DOHH2 (cell line): Measurements from ENCODE around the gene PEX26.
A peak's percentile ranks its signal among the peaks of the same experiment; 100 is the strongest.

Experiments used
- H3F3A ChIP-seq: fragments of 200-600 bp; sonication (generic), shearing (Covaris generic); 2 replicates; pipeline ENCODE4 v1.6.0; 2016; ENCODE audit warnings: antibody characterized with exemption, mild to moderate bottlenecking; ENCODE audit not compliant: control insufficient read depth, insufficient read depth
- H3K27ac ChIP-seq: fragments of 200-600 bp; sonication (generic); 2 replicates; pipeline ENCODE4 v1.5.1; 2014; ENCODE audit warnings: low read depth, mild to moderate bottlenecking, low read length, moderate library complexity
- H3K27me3 ChIP-seq: fragments of 200-600 bp; sonication (generic); 2 replicates; pipeline ENCODE4 v1.6.1; 2014; ENCODE audit warnings: mild to moderate bottlenecking, low read length, mixed read lengths; ENCODE audit not compliant: control insufficient read depth
- H3K36me3 ChIP-seq: fragments of 200-600 bp; sonication (generic); 2 replicates; pipeline ENCODE4 v1.6.1; 2014; ENCODE audit warnings: mild to moderate bottlenecking, low read length, moderate library complexity, mixed read lengths; ENCODE audit not compliant: control insufficient read depth
- H3K4me1 ChIP-seq: fragments of 200-600 bp; sonication (generic); 2 replicates; pipeline ENCODE4 v1.6.1; 2014; ENCODE audit warnings: mild to moderate bottlenecking, low read length, mixed read lengths; ENCODE audit not compliant: control insufficient read depth
- H3K4me2 ChIP-seq: fragments of 200-600 bp; sonication (generic); 2 replicates; pipeline ENCODE4 v1.6.0; 2014; ENCODE audit warnings: mild to moderate bottlenecking, low read length, moderate library complexity
- H3K4me3 ChIP-seq: fragments of 200-600 bp; sonication (generic); 2 replicates; pipeline ENCODE4 v1.5.1; 2014; ENCODE audit warnings: mild to moderate bottlenecking, low read length, mixed read lengths
- H3K79me2 ChIP-seq: fragments of 200-600 bp; sonication (generic); 2 replicates; pipeline ENCODE4 v1.6.1; 2014; ENCODE audit warnings: mild to moderate bottlenecking, low read length, mixed read lengths; ENCODE audit not compliant: control insufficient read depth
- H3K9me2 ChIP-seq: fragments of 200-600 bp; sonication (generic); replicated peaks from 2 replicates; pipeline ENCODE4 v1.6.1; 2014; ENCODE audit warnings: mild to moderate bottlenecking, low read length, mixed read lengths; ENCODE audit not compliant: control insufficient read depth
- H3K9me3 ChIP-seq: fragments of 200-600 bp; sonication (generic); 2 replicates; pipeline ENCODE4 v1.6.1; 2014; ENCODE audit warnings: antibody characterized with exemption, low read length, mixed read lengths; ENCODE audit not compliant: control insufficient read depth, insufficient read depth
- H4K20me1 ChIP-seq: fragments of 200-600 bp; sonication (generic); 2 replicates; pipeline ENCODE4 v1.6.0; 2014; ENCODE audit warnings: low read depth, mild to moderate bottlenecking, antibody characterized with exemption, low read length, moderate library complexity; ENCODE audit not compliant: control insufficient read depth, insufficient read depth
- EZH2phosphoT487 ChIP-seq: fragments of 200-600 bp; sonication (generic); IDR thresholded peaks from 2 replicates; pipeline ENCODE4 v1.6.1; 2017; ENCODE audit warnings: borderline replicate concordance, mild to moderate bottlenecking, antibody characterized with exemption, low read length, moderate library complexity, mixed read lengths
- TF ChIP-seq, protein P1 (sequence below): fragments of 200-600 bp; sonication (generic); IDR thresholded peaks from one replicate; pipeline ENCODE4 v1.5.1; 2014; ENCODE audit warnings: antibody characterized with exemption, mild to moderate bottlenecking, low read depth, low read length; ENCODE audit not compliant: poor library complexity, severe bottlenecking

Gene PEX26

DNA sequence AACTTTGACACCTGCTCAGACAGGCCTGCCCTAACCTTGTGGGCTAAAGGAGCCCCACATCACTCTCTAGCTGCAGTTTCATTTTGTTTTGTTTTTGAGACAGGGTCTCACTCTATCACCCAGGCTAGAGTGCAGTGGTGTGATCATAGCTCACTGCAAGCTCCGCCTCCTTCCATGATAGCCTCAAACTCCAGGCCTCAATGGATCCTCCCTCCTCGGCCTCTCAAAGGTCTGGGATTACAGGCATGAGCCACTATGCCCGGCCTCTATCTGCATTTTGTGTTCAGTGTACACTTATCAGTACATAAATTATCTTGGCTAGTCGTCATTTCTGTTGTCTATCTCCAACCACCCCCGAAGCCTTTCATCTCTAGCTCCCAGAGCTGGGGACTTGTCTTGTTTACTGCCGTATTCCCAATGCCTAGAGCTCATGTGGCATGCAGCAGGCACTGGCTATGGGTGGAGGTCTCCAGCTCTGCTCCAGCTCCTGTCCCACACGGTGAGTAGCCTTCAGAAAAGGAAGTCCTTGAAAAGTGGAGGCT lies 22.1 kb upstream of the PEX26 start:
- H3K4me1 ChIP-seq, result peaks cover 22% of the 10 kb centered on the region
- H3K36me3 ChIP-seq, result no peaks in the 10 kb centered on the region
- H3K27ac ChIP-seq, result no peak overlapping the region
- no peaks in the 10 kb centered on the region for H3K9me3 ChIP-seq
- no peaks in the 10 kb centered on the region for H3F3A ChIP-seq
- H4K20me1 ChIP-seq, result no peaks in the 10 kb centered on the region
- H3K4me3 ChIP-seq, result no peak overlapping the region
- no peaks in the 10 kb centered on the region for H3K27me3 ChIP-seq
- H3K4me2 ChIP-seq, result peak overlapping the region; percentile 36
- H3K79me2 ChIP-seq, result no peaks in the 10 kb centered on the region
- no peaks in the 10 kb centered on the region for H3K9me2 ChIP-seq
- no peak for TF ChIP-seq EZH2phosphoT487
- TF ChIP-seq, protein P1, sequence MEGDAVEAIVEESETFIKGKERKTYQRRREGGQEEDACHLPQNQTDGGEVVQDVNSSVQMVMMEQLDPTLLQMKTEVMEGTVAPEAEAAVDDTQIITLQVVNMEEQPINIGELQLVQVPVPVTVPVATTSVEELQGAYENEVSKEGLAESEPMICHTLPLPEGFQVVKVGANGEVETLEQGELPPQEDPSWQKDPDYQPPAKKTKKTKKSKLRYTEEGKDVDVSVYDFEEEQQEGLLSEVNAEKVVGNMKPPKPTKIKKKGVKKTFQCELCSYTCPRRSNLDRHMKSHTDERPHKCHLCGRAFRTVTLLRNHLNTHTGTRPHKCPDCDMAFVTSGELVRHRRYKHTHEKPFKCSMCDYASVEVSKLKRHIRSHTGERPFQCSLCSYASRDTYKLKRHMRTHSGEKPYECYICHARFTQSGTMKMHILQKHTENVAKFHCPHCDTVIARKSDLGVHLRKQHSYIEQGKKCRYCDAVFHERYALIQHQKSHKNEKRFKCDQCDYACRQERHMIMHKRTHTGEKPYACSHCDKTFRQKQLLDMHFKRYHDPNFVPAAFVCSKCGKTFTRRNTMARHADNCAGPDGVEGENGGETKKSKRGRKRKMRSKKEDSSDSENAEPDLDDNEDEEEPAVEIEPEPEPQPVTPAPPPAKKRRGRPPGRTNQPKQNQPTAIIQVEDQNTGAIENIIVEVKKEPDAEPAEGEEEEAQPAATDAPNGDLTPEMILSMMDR, result no peak

DNA sequence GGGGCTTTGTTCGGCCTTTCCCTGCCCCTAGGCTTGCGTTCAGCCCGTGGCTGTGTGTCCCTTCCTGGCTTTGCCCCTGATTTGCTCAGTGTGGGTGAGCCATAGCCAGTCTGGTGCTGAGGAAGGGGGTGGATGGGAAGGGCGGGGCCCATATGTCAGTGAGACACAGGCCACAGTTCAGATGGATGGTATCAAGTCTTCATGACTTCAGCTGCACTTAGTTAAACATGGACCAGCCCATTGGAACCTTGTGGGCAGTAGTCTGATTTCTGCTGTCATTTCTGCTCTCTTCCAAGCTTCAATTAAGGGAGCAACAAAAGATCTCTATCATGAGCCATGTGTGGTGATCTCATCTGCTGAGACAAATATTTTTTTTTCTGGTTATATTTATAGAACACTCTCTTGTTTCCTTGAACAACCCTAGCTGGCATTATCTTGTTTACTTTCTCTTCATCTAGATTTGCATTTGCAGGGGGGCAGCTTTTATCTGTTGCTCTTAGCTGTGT lies 21.6 kb upstream of the PEX26 start:
- Histone ChIP-seq H3K9me2 (no peaks in the 10 kb centered on the region), H3K4me2 (peak overlapping the region; percentile 36), H3K4me1 (peaks cover 22% of the 10 kb centered on the region), H4K20me1 (no peaks in the 10 kb centered on the region), H3K79me2 (no peaks in the 10 kb centered on the region), H3K36me3 (no peaks in the 10 kb centered on the region), H3K27me3 (no peaks in the 10 kb centered on the region), H3F3A (no peaks in the 10 kb centered on the region), H3K9me3 (no peaks in the 10 kb centered on the region), H3K4me3 (no peak overlapping the region), H3K27ac (no peak overlapping the region)
- TF ChIP-seq, protein P1, result no peak
- TF ChIP-seq EZH2phosphoT487, result no peak

DNA sequence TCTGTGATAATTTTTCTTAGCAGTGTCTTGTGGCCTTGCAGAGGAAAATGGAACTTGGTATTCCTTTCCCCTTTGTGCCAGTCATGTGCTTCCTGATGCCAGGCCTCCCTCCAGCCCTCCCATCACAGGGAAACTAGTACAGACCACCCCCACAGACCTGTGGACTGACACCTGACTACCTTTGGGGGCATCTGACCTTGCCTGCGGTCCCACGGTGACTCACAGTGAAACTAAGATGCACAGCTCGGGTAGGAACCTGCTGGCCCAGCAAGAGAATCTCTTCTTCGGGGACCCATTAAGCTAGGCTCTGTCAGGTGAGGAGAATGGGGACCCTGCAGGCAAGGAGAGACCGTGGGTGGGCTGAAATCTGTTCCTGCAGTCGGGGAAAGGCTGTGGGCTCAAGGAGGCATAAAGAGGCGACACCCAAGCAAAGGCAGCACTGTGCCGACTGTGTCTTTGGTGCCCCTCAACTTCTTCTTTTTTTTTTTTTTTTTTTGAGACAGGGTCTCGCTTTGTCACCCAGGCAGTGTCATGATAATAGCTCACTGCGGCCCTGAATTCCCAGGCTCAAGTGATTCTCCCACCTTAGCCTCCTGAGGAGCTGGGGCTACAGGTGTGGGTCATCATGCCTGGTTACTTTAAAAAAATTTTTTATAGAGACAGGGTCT lies 20.8 kb upstream of the PEX26 start:
- Histone ChIP-seq H3K4me3 (no peak overlapping the region), H3K27ac (no peak overlapping the region), H3K9me2 (no peaks in the 10 kb centered on the region), H3K9me3 (no peaks in the 10 kb centered on the region), H4K20me1 (no peaks in the 10 kb centered on the region), H3F3A (no peaks in the 10 kb centered on the region), H3K27me3 (no peaks in the 10 kb centered on the region), H3K4me2 (peak overlapping the region; percentile 36), H3K4me1 (peaks cover 22% of the 10 kb centered on the region), H3K79me2 (no peaks in the 10 kb centered on the region), H3K36me3 (no peaks in the 10 kb centered on the region)
- TF ChIP-seq, protein P1, result no peak
- TF ChIP-seq EZH2phosphoT487, result no peak
